DMS 273 (cell line): Measurements from ENCODE around the gene CHDH.
A peak's percentile ranks its signal among the peaks of the same experiment; 100 is the strongest.

ENCODE experiments used
- DNase-seq: peaks from one replicate; lab custom pipeline; 2025; ENCODE audit not compliant: unreplicated experiment; lab: John Stamatoyannopoulos, UW

The CHDH gene

GRCh38 chr3:53824795-53825194 lies 21.4 kb downstream of the CHDH start:
- no peak for DNase-seq

- DNase-seq, result no peak
These were observed 22.1 kb downstream of the CHDH start for GRCh38 chr3:53823956-53824657.

- DNase-seq, result no peak
These were observed 22.9 kb downstream of the CHDH start for GRCh38 chr3:53823026-53823955.

GRCh38 chr3:53822331-53822741 lies 23.9 kb downstream of the CHDH start:
- DNase-seq, result no peak

GRCh38 chr3:53821631-53822121 lies 24.5 kb downstream of the CHDH start:
- DNase-seq, result peak; percentile 5

- no peak for DNase-seq
These were observed 25.3 kb downstream of the CHDH start for GRCh38 chr3:53820756-53821580.

GRCh38 chr3:53820084-53820483 lies 26.1 kb downstream of the CHDH start:
- DNase-seq, result no peak

- DNase-seq, result no peak
These were observed 26.9 kb downstream of the CHDH start for GRCh38 chr3:53819163-53819868.

GRCh38 chr3:53818221-53819162 lies 27.7 kb downstream of the CHDH start:
- no peak for DNase-seq

GRCh38 chr3:53817809-53818208 lies 28.4 kb downstream of the CHDH start:
- DNase-seq, result no peak

- DNase-seq, result no peak
These were observed 29.0 kb downstream of the CHDH start for GRCh38 chr3:53817211-53817610.

GRCh38 chr3:53816425-53816824 lies 29.8 kb downstream of the CHDH start:
- DNase-seq, result no peak

GRCh38 chr3:53815651-53816050 lies 30.6 kb downstream of the CHDH start:
- DNase-seq, result no peak

GRCh38 chr3:53815067-53815466 lies 31.2 kb downstream of the CHDH start:
- DNase-seq, result no peak

GRCh38 chr3:53813876-53814275 lies 32.3 kb downstream of the CHDH start:
- DNase-seq, result no peak

GRCh38 chr3:53813229-53813628 lies 33.0 kb downstream of the CHDH start:
- no peak for DNase-seq

GRCh38 chr3:53812434-53812833 lies 33.8 kb downstream of the CHDH start:
- DNase-seq, result peak; percentile 3

GRCh38 chr3:53811143-53811927 lies 34.9 kb downstream of the CHDH start:
- DNase-seq, result no peak
